ENCODE data around the gene LY6G6D. TPM values are rescaled to one million over a fixed set of nuclear protein-coding genes. Genes with fewer than 3 reads are reported as not detected.

Gene LY6G6D
- total and polyA plus RNA-seq, 2 donors (not counting 3 experiments of a cell fraction or from before 2014, with no cell fraction given), result not detected

GRCh38 chr6:31706599-31706998 is 8.5 kb upstream of the LY6G6D start, which contains the start of gene LY6G6F:
Gene LY6G6F (plus strand): TSS chr6:31706866. CDS start chr6:31706907, 41 bp downstream.
- H3K4me2 ChIP-seq (ENCODE audit: insufficient read depth, low read length), result no peak within 1 kb of the TSS
- H3K4me3 ChIP-seq (replicated peaks in 1 of 3; ENCODE audit: insufficient read depth in 1 of 3, low read depth in 1 of 3, low read length in 3 of 3), result no peak within 1 kb of the TSS
- FAIRE-seq (no peak), DNase-seq (ENCODE audit: low read depth, low spot score) (no peak)
- H3K27ac ChIP-seq (ENCODE audit: insufficient read depth, low read depth, low read length), result no peak within 1 kb of the TSS
- no peaks in the 10 kb centered on the region for H3K27me3 ChIP-seq (ENCODE audit: control insufficient read depth in 2 of 2, insufficient read depth in 2 of 2, low read length in 2 of 2)
- intact Hi-C loops (cut with micrococcal nuclease) (no loop called here), dilution Hi-C loops (cut with MboI; ENCODE audit: extremely low pct_ligation_motif_present, low sequenced_read_pairs) (no loop called here)
- CTCF ChIA-PET, result no interaction called here
- H3K4me1 ChIP-seq (ENCODE audit: control insufficient read depth, extremely low read depth, insufficient read depth, low read length), result peaks cover 15% of the 10 kb centered on the region
- H3K9me3 ChIP-seq (replicated peaks; ENCODE audit: control insufficient read depth, insufficient read depth, low read length), result no peaks in the 10 kb centered on the region
- H3K9me1 ChIP-seq (replicated peaks; ENCODE audit: control insufficient read depth, extremely low read depth, insufficient read depth, low read length), result no peaks in the 10 kb centered on the region
- no TSS peak for BruUV-seq (replicated peaks)
- H2AFZ ChIP-seq (ENCODE audit: low read depth, low read length), result no peak within 1 kb of the TSS
- POLR2A ChIA-PET, result interaction anchor here (0.6 kb wide), 1 partner anchor 24 kb away, joined by 9 read pairs; no protein-coding TSS in a partner anchor
- TF ChIP-seq MYC (IDR thresholded peaks at IDR 0.05; ENCODE audit: low read depth, low read length) (no peak), JUN (IDR thresholded peaks at IDR 0.05; ENCODE audit: borderline replicate concordance, insufficient read depth, insufficient read length, low read depth) (no peak), FOS (IDR thresholded peaks at IDR 0.05; ENCODE audit: borderline replicate concordance, insufficient read depth, low read length) (no peak), POLR2A (IDR thresholded peaks at IDR 0.05; ENCODE audit: low read depth, low read length) (no peak), CTCF (IDR thresholded peaks at IDR 0.05; ENCODE audit: extremely low read depth in 1 of 2, insufficient read depth in 1 of 2, low read depth in 1 of 2, low read length in 2 of 2) (no peak), MAX (IDR thresholded peaks at IDR 0.05; ENCODE audit: insufficient read depth, insufficient read length) (no peak), POLR2AphosphoS5 (IDR thresholded peaks at IDR 0.05; ENCODE audit: insufficient read depth, low read depth, low read length) (no peak), EZH2 (IDR thresholded peaks at IDR 0.05; ENCODE audit: borderline replicate concordance, low read depth, low read length, severe bottlenecking) (no peak), GATA2 (IDR thresholded peaks at IDR 0.05; ENCODE audit: insufficient read depth, insufficient read length, low read depth, low read length) (no peak)
- H3K79me2 ChIP-seq (ENCODE audit: control insufficient read depth, insufficient read depth, low read length), result peaks cover 11% of the 10 kb centered on the region
- H3K9ac ChIP-seq (replicated peaks; ENCODE audit: extremely low read depth, insufficient read depth, low read length), result no peak within 1 kb of the TSS
- H3K36me3 ChIP-seq (ENCODE audit: control insufficient read depth in 2 of 2, extremely low read depth in 1 of 2, insufficient read depth in 2 of 2, low read length in 2 of 2), result no peaks in the 10 kb centered on the region
- H4K20me1 ChIP-seq (replicated peaks; ENCODE audit: control insufficient read depth, extremely low read depth, insufficient read depth, low read length), result no peaks in the 10 kb centered on the region

Data from endothelial cell of umbilical vein (primary cell).